KMS-11 (cell line): Measurements from ENCODE around the gene TEX2.
"Not testable (repeated sequence)": the region's sequence is repeated elsewhere in the genome, so short reads cannot be mapped to it uniquely, and the experiment has no call there.

Source experiments
- H2AFZ ChIP-seq: fragments of 200-600 bp; sonication (generic); 2 replicates; pipeline ENCODE4 v1.6.1; 2016; ENCODE audit warnings: antibody characterized with exemption, mixed run types, low read depth
- H3K27ac ChIP-seq: fragments of 200-600 bp; sonication (generic); 2 replicates; pipeline ENCODE4 v1.6.1; 2016; ENCODE audit warnings: mild to moderate bottlenecking, mixed run types
- H3K27me3 ChIP-seq: fragments of 200-600 bp; sonication (generic); 2 replicates; pipeline ENCODE4 v1.6.1; 2017; ENCODE audit warnings: mild to moderate bottlenecking, low read depth, mixed run types, moderate library complexity; ENCODE audit not compliant: insufficient read depth
- H3K36me3 ChIP-seq: fragments of 200-600 bp; sonication (generic); 2 replicates; pipeline ENCODE4 v1.6.1; 2017; ENCODE audit warnings: mild to moderate bottlenecking, mixed run types; ENCODE audit not compliant: insufficient read depth
- H3K4me1 ChIP-seq: fragments of 200-600 bp; sonication (generic); 2 replicates; pipeline ENCODE4 v1.6.1; 2016; ENCODE audit warnings: mild to moderate bottlenecking, low read depth, mixed run types; ENCODE audit not compliant: poor library complexity, severe bottlenecking
- H3K4me2 ChIP-seq: fragments of 200-600 bp; sonication (generic); 2 replicates; pipeline ENCODE4 v1.7.0; 2016; ENCODE audit warnings: mild to moderate bottlenecking, mixed run types
- H3K4me3 ChIP-seq: fragments of 200-600 bp; sonication (generic); IDR thresholded peaks from 2 replicates; pipeline ENCODE4 v1.6.1; 2017; ENCODE audit warnings: low read depth, low read length, mixed read lengths; ENCODE audit not compliant: insufficient read depth
- H3K79me2 ChIP-seq: fragments of 200-600 bp; sonication (generic); 2 replicates; pipeline ENCODE4 v1.6.1; 2016; ENCODE audit warnings: low read depth, mixed run types; ENCODE audit not compliant: insufficient read depth
- H3K9ac ChIP-seq: fragments of 200-600 bp; sonication (generic); 2 replicates; pipeline ENCODE4 v1.6.1; 2016; ENCODE audit warnings: mild to moderate bottlenecking, mixed run types
- H4K20me1 ChIP-seq: fragments of 200-600 bp; sonication (generic); 2 replicates; pipeline ENCODE4 v1.6.1; 2016; ENCODE audit warnings: mild to moderate bottlenecking, mixed run types; ENCODE audit not compliant: insufficient read depth
- TF ChIP-seq, protein P1 (sequence below): fragments of 200-600 bp; sonication (generic); conservative IDR thresholded peaks from 2 replicates; pipeline ENCODE4 v1.6.1; 2017; ENCODE audit warnings: low read depth, mild to moderate bottlenecking, antibody characterized with exemption, low read length, moderate library complexity, mixed read lengths

Gene TEX2

DNA sequence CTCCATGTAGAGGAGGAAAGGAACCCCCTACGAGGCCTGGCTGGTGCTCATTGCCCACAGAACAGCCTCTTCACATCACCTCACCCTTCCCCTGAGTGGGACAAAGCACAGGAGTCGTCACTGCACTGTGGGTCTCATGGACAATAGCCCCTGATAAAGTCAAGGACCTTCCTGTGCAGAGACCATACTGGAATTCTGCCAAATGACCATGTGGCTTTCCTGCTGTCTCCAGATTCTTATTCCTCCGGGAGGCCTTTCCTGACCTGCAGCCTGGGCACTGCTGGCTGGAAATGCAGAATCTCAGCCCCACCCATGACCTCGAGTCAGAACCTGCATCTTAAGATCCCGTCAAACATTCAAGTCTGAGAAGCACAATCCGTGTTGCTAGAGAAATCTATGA is 72.6 kb downstream of the TEX2 start:
- Histone ChIP-seq H3K79me2 (no peaks in the 10 kb centered on the region), H3K4me1 (no peaks in the 10 kb centered on the region), H3K9ac (no peak overlapping the region), H3K27ac (no peak overlapping the region), H3K4me2 (no peak overlapping the region), H3K36me3 (no peaks in the 10 kb centered on the region), H2AFZ (no peak overlapping the region), H3K27me3 (no peaks in the 10 kb centered on the region), H3K4me3 (no peak overlapping the region), H4K20me1 (no peaks in the 10 kb centered on the region)
- TF ChIP-seq, protein P1, sequence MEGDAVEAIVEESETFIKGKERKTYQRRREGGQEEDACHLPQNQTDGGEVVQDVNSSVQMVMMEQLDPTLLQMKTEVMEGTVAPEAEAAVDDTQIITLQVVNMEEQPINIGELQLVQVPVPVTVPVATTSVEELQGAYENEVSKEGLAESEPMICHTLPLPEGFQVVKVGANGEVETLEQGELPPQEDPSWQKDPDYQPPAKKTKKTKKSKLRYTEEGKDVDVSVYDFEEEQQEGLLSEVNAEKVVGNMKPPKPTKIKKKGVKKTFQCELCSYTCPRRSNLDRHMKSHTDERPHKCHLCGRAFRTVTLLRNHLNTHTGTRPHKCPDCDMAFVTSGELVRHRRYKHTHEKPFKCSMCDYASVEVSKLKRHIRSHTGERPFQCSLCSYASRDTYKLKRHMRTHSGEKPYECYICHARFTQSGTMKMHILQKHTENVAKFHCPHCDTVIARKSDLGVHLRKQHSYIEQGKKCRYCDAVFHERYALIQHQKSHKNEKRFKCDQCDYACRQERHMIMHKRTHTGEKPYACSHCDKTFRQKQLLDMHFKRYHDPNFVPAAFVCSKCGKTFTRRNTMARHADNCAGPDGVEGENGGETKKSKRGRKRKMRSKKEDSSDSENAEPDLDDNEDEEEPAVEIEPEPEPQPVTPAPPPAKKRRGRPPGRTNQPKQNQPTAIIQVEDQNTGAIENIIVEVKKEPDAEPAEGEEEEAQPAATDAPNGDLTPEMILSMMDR, result no peak

DNA sequence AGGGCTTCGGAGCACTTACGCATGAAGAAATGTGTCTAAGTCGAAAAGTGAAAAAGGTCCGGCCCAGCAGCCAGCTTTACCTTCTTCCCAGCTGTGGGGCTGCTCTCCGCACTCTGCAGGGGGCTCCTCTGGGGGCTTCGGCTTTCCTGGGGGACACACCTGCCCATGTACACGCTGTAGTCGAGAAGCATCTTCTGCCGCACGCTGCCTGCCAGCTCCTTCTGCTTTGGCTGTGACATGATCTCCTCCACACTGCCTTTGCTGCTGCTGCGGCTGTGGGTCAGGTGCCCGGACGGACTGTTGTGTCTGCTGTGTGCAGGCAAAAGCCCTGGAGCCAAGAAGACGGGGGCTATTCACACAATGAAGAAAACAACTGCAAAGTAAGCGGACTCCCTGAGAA is 75.0 kb downstream of the TEX2 start:
- H3K4me2 ChIP-seq, result no peak overlapping the region
- H3K79me2 ChIP-seq, result no peaks in the 10 kb centered on the region
- no peaks in the 10 kb centered on the region for H3K36me3 ChIP-seq
- H3K27me3 ChIP-seq, result no peaks in the 10 kb centered on the region
- no peaks in the 10 kb centered on the region for H4K20me1 ChIP-seq
- no peak overlapping the region for H3K4me3 ChIP-seq
- no peak overlapping the region for H3K27ac ChIP-seq
- TF ChIP-seq, protein P1, result no peak
- H3K9ac ChIP-seq, result no peak overlapping the region
- H2AFZ ChIP-seq, result no peak overlapping the region
- H3K4me1 ChIP-seq, result no peaks in the 10 kb centered on the region

DNA sequence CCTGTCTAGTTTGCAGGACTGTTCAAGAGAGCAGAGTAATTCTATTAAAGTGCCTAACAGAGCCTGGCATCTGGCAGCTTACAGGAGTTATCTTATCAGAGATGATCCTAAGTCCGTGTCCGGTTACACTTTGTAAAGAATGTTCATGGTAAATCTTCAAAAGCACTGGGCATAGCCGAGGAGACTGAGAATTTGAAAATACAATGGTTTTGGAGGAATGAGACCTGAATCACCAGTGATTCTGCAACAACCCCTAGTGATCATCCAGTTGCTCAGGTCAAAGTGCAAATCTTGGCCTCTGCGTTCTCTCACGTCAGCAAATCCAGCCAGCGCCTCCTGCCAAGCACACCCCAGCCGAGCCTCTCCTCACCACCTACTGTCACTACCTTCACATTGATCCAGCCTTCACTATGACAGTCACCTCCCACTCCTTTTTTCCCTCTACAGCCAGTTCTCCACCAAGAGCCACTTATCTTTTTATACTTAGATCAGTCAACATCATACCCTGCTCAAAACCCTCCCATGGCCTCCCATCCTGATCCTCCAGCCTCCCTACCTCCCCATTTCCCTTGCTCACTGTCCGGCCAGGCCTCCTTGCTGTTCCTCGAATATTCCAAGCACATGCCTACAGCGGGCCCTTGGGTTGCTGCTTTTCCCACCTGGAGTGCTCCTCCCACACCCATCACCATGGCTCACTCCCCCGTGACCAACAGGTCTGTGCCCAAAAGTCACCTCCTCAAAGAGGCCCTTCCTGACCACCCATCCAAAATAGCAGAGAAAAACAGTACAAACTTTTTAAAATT is 75.8 kb downstream of the TEX2 start:
- Histone ChIP-seq H3K27ac (no peak overlapping the region), H3K4me2 (no peak overlapping the region), H3K4me3 (no peak overlapping the region), H3K79me2 (no peaks in the 10 kb centered on the region), H2AFZ (no peak overlapping the region), H3K27me3 (no peaks in the 10 kb centered on the region), H4K20me1 (no peaks in the 10 kb centered on the region), H3K36me3 (no peaks in the 10 kb centered on the region), H3K9ac (no peak overlapping the region), H3K4me1 (no peaks in the 10 kb centered on the region)
- TF ChIP-seq, protein P1, result no peak

DNA sequence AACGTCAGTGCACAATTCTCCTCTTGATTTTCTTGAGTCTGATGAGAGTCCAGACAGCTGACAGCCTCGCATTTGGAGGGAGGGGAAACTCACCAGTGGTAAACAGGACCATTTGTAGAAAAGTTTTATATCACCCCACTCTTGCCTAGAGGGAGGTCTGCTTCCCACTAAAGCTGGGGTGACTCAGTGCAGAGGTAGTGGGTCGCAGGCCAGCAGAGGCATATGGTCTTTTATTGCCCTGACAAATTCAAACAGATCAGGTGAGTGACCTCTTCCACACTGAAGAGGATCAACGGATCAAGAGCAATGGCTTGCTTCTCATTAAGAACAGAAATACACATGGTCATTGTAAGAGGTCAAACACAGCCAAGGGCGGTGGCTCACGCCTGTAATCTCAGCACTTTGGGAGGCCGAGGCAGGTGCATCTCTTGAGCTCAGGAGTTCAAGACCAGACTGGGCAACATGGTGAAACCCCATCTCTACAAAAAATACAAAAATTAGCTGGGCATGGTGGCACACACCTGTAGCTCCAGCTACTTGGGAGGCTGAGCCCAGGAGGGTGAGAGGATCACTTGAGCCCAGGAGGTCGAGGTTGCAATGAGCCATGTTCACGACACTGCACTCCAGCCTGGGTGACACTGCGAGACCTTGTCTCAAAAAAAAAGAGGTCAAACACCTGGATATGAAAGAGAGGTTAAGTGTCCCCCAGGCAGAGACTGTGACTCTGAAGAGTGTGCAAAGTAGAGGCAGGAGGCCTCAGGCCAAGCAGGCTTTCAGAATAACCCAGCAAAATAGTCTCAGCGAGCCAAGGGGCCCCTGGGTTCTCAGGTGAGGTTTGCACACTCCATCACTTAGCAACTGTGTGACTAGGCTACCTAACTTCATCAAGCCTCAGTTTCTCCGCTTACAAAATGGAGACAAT is 76.6 kb downstream of the TEX2 start:
- Histone ChIP-seq H4K20me1 (no peaks in the 10 kb centered on the region), H3K4me3 (no peak overlapping the region), H3K27me3 (no peaks in the 10 kb centered on the region), H3K27ac (no peak overlapping the region), H3K4me2 (no peak overlapping the region), H3K36me3 (no peaks in the 10 kb centered on the region), H2AFZ (no peak overlapping the region), H3K4me1 (no peaks in the 10 kb centered on the region), H3K9ac (no peak overlapping the region), H3K79me2 (no peaks in the 10 kb centered on the region)
- TF ChIP-seq, protein P1, result no peak

DNA sequence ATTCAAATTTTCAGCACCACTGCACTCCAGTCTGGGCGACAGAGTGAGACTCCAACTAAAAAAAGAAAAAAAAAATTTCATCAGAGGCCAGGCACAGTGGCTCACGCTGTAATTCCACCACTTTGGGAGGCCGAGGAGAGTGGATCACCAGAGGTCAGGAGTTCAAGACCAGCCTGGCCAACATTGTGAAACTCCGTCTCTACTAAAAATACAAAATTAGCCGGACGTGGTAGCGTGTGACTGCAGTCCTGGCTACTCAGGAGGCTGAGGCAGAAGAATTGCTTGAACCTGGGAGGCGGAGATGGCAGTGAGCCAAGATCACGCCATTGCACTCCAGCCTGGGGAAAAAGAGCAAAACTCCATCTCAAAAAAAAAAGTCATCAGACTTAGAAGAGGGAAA is 77.5 kb downstream of the TEX2 start:
- H3K4me3 ChIP-seq, H3K9ac ChIP-seq, H3K36me3 ChIP-seq, H3K4me2 ChIP-seq, H3K79me2 ChIP-seq, H4K20me1 ChIP-seq, H3K27me3 ChIP-seq, H3K4me1 ChIP-seq, H2AFZ ChIP-seq, H3K27ac ChIP-seq: not testable (repeated sequence)
